ENCODE results near the gene PATE1. TPM values are rescaled to one million over a fixed set of nuclear protein-coding genes. Genes with fewer than 3 reads are reported as not detected.

Gene PATE1
- total RNA-seq, 1 experiment from 2014 or later = not detected

DNA sequence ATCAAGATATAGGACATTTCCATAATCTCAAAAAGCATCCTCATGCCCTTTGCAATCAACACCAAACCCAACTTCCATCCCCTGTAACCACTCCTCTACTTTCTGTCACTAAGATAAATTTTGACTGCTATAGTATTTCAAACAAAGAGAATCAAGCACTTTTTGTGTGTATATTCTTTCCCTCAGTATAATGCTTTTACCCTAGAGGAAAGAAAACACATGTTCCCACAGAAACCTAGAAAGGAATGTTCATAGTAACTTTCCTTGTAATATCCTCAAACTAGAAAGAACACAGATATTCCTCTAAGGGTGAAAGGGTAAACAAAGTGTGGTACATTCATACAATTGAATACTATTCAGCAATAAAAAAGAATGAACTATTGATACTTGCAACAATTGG, 5.5 kb upstream of the PATE1 start:
- Histone ChIP-seq H3K9ac (ENCODE audit: low read length) (no peak overlapping the region), H3K79me2 (ENCODE audit: insufficient read depth, low read length) (no peaks in the 10 kb centered on the region), H3K4me1 (ENCODE audit: control insufficient read depth in 1 of 2, insufficient read depth in 2 of 2, low read length in 2 of 2) (no peaks in the 10 kb centered on the region), H3K4me3 (replicated peaks in 1 of 2; ENCODE audit: low read depth in 1 of 2, low read length in 2 of 2) (no peak overlapping the region), H4K20me1 (ENCODE audit: insufficient read depth) (no peaks in the 10 kb centered on the region), H3K36me3 (ENCODE audit: control insufficient read depth in 1 of 2, insufficient read depth in 2 of 2, low read length in 2 of 2) (no peaks in the 10 kb centered on the region), H2AFZ (ENCODE audit: low read depth, low read length, poor library complexity, severe bottlenecking) (no peak overlapping the region), H3K9me3 (ENCODE audit: control insufficient read depth in 1 of 2, insufficient read depth in 1 of 2, low read depth in 1 of 2, low read length in 2 of 2) (no peaks in the 10 kb centered on the region), H3K27ac (ENCODE audit: low read depth, low read length) (no peak overlapping the region), H3K4me2 (ENCODE audit: low read length) (no peak overlapping the region), H3K27me3 (ENCODE audit: insufficient read depth, low read length) (peaks cover 71% of the 10 kb centered on the region), H3K9me2 (ENCODE audit: insufficient read depth) (no peaks in the 10 kb centered on the region)
- TF ChIP-seq, protein P1, sequence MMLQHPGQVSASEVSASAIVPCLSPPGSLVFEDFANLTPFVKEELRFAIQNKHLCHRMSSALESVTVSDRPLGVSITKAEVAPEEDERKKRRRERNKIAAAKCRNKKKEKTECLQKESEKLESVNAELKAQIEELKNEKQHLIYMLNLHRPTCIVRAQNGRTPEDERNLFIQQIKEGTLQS (IDR thresholded peaks at IDR 0.05) = no peak
- TF ChIP-seq, protein P2, sequence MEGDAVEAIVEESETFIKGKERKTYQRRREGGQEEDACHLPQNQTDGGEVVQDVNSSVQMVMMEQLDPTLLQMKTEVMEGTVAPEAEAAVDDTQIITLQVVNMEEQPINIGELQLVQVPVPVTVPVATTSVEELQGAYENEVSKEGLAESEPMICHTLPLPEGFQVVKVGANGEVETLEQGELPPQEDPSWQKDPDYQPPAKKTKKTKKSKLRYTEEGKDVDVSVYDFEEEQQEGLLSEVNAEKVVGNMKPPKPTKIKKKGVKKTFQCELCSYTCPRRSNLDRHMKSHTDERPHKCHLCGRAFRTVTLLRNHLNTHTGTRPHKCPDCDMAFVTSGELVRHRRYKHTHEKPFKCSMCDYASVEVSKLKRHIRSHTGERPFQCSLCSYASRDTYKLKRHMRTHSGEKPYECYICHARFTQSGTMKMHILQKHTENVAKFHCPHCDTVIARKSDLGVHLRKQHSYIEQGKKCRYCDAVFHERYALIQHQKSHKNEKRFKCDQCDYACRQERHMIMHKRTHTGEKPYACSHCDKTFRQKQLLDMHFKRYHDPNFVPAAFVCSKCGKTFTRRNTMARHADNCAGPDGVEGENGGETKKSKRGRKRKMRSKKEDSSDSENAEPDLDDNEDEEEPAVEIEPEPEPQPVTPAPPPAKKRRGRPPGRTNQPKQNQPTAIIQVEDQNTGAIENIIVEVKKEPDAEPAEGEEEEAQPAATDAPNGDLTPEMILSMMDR (IDR thresholded peaks at IDR 0.05 in 2 of 3, conservative IDR thresholded peaks at IDR 0.05 in 1 of 3; ENCODE audit: borderline replicate concordance in 1 of 3, insufficient read depth in 1 of 3, low read depth in 2 of 3, low read length in 2 of 3) = no peak
- TF ChIP-seq FOSL1 (IDR thresholded peaks at IDR 0.05; ENCODE audit: low read depth) = no peak
- TF ChIP-seq, protein P3, sequence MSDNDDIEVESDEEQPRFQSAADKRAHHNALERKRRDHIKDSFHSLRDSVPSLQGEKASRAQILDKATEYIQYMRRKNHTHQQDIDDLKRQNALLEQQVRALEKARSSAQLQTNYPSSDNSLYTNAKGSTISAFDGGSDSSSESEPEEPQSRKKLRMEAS (IDR thresholded peaks at IDR 0.05) = no peak
- TF ChIP-seq POLR2A (IDR thresholded peaks at IDR 0.05; ENCODE audit: borderline replicate concordance, extremely low read depth, insufficient read depth, insufficient read length) = no peak
- TF ChIP-seq EZH2 (IDR thresholded peaks at IDR 0.05) = no peak
- TF ChIP-seq ELF1 (IDR thresholded peaks at IDR 0.05; ENCODE audit: borderline replicate concordance, low read depth) = no peak
- TF ChIP-seq CEBPB (IDR thresholded peaks at IDR 0.05; ENCODE audit: low read depth) = no peak
- TF ChIP-seq YY1 (IDR thresholded peaks at IDR 0.05; ENCODE audit: extremely low read depth, insufficient replicate concordance, low read depth, low read length) = no peak
- no peak for TF ChIP-seq EZH2phosphoT487 (IDR thresholded peaks at IDR 0.05; ENCODE audit: borderline replicate concordance)
- no peak for TF ChIP-seq SP1 (IDR thresholded peaks at IDR 0.05; ENCODE audit: low read depth)
- TF ChIP-seq ZFX (IDR thresholded peaks at IDR 0.05) = no peak
- no peak for TF ChIP-seq CBX3 (IDR thresholded peaks at IDR 0.05; ENCODE audit: low read depth)
- ChIA-PET POLR2A (no interaction called here), RAD21 (ENCODE audit: low non-redundant PET in 1 of 2, low total read pairs in 2 of 2, uncharacterized antibody in 2 of 2, unreplicated experiment in 2 of 2) (no interaction called here), CTCF (no interaction called here)
- intact Hi-C loops (cut with micrococcal nuclease) = no loop called here
- no peak for ATAC-seq
- no TSS peak for BruUV-seq (replicated peaks)
- no peak for DNase-seq (ENCODE audit: low read depth, low spot score)

Measured in HCT116 (cell line).